ENCODE results near the gene C6orf52.

Gene C6orf52

GRCh38 chr6:10630178-10630577 lies 64.2 kb downstream of the C6orf52 start:
- no peak for TF ChIP-seq GATA2 (IDR thresholded peaks at IDR 0.05; ENCODE audit: low read depth, low read length)
- no peak for TF ChIP-seq GATA3 (IDR thresholded peaks at IDR 0.05; ENCODE audit: low read depth, low read length)

DNA sequence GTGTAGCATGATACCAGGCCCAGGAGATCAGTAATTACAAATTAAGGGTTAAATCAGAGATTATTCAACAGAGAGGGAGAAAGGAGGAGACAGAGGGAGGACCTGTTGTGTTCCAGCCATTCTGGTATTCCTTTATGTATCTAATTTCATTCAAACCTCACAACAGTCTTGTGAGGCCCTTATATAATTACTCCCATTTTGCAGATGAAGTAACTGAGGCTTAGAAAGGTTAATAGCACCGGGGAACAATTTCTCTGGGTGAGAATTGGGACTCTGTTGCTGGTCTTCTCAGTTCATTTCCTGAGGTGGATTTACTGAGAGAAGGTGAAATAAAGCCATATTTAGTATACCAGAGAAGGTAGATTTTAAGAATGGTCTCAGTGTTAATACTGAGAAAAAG lies 66.6 kb downstream of the C6orf52 start:
- TF ChIP-seq GATA3 (IDR thresholded peaks at IDR 0.05; ENCODE audit: low read depth, low read length), result no peak
- TF ChIP-seq GATA2 (IDR thresholded peaks at IDR 0.05; ENCODE audit: low read depth, low read length), result no peak

- TF ChIP-seq GATA3 (IDR thresholded peaks at IDR 0.05; ENCODE audit: low read depth, low read length), result no peak
- no peak for TF ChIP-seq GATA2 (IDR thresholded peaks at IDR 0.05; ENCODE audit: low read depth, low read length)
Measured at GRCh38 chr6:10626154-10626741, 68.2 kb downstream of the C6orf52 start.

DNA sequence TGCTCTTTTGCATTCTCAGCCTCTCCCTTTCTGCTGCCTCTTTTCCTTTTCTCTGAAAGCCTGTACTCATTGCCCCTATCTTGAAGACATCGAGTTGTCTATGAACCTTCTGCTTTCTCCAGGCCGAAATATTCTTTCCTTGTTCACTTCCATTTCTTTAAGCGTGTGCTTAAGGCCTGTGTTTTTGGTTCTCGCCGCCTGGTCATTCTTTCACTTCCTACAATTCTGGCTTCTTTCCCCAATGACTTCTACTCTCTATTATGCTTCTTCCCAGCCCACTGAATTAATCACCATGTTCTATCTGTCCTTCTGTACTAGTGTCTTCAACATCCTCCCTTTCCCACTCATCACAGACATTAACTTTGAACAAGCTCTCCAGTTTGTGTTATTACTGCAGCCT lies 69.6 kb downstream of the C6orf52 start:
- no peak for TF ChIP-seq GATA2 (IDR thresholded peaks at IDR 0.05; ENCODE audit: low read depth, low read length)
- TF ChIP-seq GATA3 (IDR thresholded peaks at IDR 0.05; ENCODE audit: low read depth, low read length), result no peak

DNA sequence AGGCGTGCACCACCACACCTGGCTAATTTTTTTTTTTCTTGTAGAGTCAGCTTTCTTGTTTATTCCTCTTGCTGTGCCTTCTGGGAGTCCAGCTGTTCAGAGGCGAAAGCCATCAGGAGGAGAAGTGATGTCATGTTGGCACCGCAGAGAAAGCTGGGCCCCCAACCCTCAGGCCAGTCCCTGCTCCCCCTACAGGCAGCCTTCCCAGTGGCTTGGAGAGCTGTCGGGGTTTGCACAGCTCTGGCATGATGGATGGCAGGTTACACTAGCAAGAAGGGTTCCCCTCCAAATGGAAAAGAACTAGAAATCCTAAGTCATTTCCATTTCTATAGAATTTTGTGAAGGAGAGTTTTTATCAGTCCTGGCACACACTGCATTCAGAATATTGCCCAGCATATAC lies 72.6 kb downstream of the C6orf52 start:
- TF ChIP-seq GATA3 (IDR thresholded peaks at IDR 0.05; ENCODE audit: low read depth, low read length), result no peak

Data from SH-SY5Y (cell line).